Activated B cell treated with CpG ODN at 0.5 μM for 24 hours (primary cell): Measurements from ENCODE around the gene KRTAP5-7. TPM values are rescaled to one million over a fixed set of nuclear protein-coding genes. Genes with fewer than 3 reads are reported as not detected.

Experiments
- ATAC-seq: fragments of 200-7000 bp; cut with Tn5 transposase; one replicate; pipeline ENCODE4 v1.10.0; 2021; ENCODE audit warnings: low read depth, mild to moderate bottlenecking, moderate library complexity
- CTCF ChIA-PET: fragments of 350-600 bp; sonication (Branson Sonifier 250); formaldehyde crosslinking; loops from one replicate; lab custom pipeline; 2021; ENCODE audit warnings: antibody characterized with exemption; lab: Charles Lee
- POLR2A ChIA-PET: fragments of 350-600 bp; sonication (Branson Sonifier 250); formaldehyde crosslinking; loops from one replicate; lab custom pipeline; 2021; ENCODE audit warnings: antibody characterized with exemption; lab: Charles Lee
- DNase-seq: peaks from one replicate; pipeline ENCODE4 v3.0.0; 2022
- H3K27ac Mint-ChIP-seq: one replicate; pipeline ENCODE4 v1.8.0; 2020; ENCODE audit warnings: mixed read lengths
- H3K27me3 Mint-ChIP-seq: one replicate; pipeline ENCODE4 v1.8.0; 2021; ENCODE audit warnings: mixed read lengths
- H3K36me3 Mint-ChIP-seq: one replicate; pipeline ENCODE4 v1.8.0; 2021; ENCODE audit warnings: low read depth, mixed read lengths
- H3K4me1 Mint-ChIP-seq: one replicate; pipeline ENCODE4 v1.8.0; 2021; ENCODE audit warnings: mixed read lengths
- H3K4me3 Mint-ChIP-seq: one replicate; pipeline ENCODE4 v1.8.0; 2020; ENCODE audit warnings: mild to moderate bottlenecking, mixed read lengths
- H3K9me3 Mint-ChIP-seq: one replicate; pipeline ENCODE4 v1.8.0; 2020; ENCODE audit warnings: mixed read lengths
- intact Hi-C: fragments of 100-400 bp; cut with micrococcal nuclease; formaldehyde crosslinking; loops from one replicate; pipeline ENCODE4 v1.15.1; 2024
- total RNA-seq: library from RNA; stranded (reverse); gene quantifications from 2 replicates; pipeline ENCODE4 v1.2.3, GENCODE V29; 2022
- TF ChIP-seq, protein P1 (sequence below): fragments of 200-600 bp; IDR thresholded peaks from one replicate; pipeline ENCODE4 v1.8.0; 2022; ENCODE audit warnings: antibody characterized with exemption, mild to moderate bottlenecking

KRTAP5-7 gene
- total RNA-seq, 1 donor from 2014 or later: 0.49 TPM

DNA sequence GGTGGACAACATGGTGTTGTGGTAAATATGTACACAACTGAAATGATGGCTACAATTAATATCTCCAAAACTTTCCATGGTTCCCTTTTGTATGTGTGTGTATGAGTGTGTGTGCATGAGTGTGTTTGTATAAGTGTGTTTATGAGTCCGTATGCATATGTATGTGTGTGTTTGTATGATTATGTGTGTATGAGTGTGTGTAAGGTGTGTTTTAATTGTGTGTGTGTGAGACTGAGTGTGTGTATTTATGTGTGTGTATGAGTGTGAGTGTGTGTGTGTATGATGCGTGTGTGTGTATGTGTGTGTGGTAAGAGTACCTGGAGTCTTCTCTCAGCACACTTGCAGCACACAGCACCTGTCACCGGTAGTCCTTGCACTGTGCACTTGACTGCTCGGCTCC lies 29.0 kb downstream of the KRTAP5-7 start:
- H3K4me3 Mint-ChIP-seq: no peak overlapping the region
- H3K27ac Mint-ChIP-seq: no peak overlapping the region
- ChIA-PET POLR2A (no interaction called here), CTCF (no interaction called here)
- H3K4me1 Mint-ChIP-seq: no peaks in the 10 kb centered on the region
- no peaks in the 10 kb centered on the region for H3K36me3 Mint-ChIP-seq
- H3K27me3 Mint-ChIP-seq: peaks cover 16% of the 10 kb centered on the region
- intact Hi-C loops: no loop called here
- peaks cover 2% of the 10 kb centered on the region for H3K9me3 Mint-ChIP-seq
- TF ChIP-seq, protein P1, sequence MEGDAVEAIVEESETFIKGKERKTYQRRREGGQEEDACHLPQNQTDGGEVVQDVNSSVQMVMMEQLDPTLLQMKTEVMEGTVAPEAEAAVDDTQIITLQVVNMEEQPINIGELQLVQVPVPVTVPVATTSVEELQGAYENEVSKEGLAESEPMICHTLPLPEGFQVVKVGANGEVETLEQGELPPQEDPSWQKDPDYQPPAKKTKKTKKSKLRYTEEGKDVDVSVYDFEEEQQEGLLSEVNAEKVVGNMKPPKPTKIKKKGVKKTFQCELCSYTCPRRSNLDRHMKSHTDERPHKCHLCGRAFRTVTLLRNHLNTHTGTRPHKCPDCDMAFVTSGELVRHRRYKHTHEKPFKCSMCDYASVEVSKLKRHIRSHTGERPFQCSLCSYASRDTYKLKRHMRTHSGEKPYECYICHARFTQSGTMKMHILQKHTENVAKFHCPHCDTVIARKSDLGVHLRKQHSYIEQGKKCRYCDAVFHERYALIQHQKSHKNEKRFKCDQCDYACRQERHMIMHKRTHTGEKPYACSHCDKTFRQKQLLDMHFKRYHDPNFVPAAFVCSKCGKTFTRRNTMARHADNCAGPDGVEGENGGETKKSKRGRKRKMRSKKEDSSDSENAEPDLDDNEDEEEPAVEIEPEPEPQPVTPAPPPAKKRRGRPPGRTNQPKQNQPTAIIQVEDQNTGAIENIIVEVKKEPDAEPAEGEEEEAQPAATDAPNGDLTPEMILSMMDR: no peak
- DNase-seq: no peak
- no peak for ATAC-seq

DNA sequence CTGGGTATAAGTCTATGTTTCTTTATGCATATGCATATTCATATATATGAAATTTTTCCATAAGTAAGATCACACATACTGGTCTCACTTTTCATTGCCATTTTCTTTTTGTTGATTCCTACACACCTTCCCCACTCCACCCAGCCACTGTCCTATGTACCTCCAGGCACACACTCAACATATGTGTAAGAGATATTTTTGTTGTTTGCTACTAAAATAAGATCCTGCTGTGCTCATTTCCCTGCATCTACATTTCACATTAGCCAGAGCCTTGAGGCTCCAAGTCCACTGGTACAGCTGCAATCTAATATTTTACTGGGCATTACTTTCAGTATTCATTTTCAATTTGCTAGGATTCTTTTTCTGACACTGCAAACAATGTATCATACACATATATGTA lies 30.2 kb downstream of the KRTAP5-7 start:
- DNase-seq: no peak
- ATAC-seq: no peak
- no peak overlapping the region for H3K4me3 Mint-ChIP-seq
- H3K4me1 Mint-ChIP-seq: no peaks in the 10 kb centered on the region
- POLR2A ChIA-PET: no interaction called here
- CTCF ChIA-PET: no interaction called here
- TF ChIP-seq, protein P1: no peak
- no peaks in the 10 kb centered on the region for H3K36me3 Mint-ChIP-seq
- intact Hi-C loops: no loop called here
- peaks cover 21% of the 10 kb centered on the region for H3K27me3 Mint-ChIP-seq
- H3K27ac Mint-ChIP-seq: no peak overlapping the region
- peaks cover 2% of the 10 kb centered on the region for H3K9me3 Mint-ChIP-seq

DNA sequence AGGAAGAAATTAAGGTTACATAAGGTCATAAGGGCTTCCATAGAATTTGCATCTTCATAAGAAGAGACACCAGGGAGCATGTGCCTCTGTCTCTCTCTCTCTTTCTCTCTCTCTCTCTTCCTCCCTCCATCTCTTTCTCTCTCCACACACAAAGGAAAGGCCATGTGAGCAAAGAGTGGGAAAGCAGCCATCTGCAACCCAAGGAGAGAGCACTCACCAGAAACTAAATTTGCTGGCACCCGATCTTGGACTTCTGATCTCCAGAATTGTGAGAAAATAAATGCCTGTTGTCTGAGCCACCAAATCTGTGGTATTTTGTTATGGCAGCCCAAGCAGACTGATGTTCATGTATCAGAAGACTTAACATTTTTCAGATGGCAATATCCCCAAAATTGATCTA lies 31.9 kb downstream of the KRTAP5-7 start:
- H3K27me3 Mint-ChIP-seq: peaks cover 35% of the 10 kb centered on the region
- H3K9me3 Mint-ChIP-seq: peaks cover 2% of the 10 kb centered on the region
- no peak for DNase-seq
- no peaks in the 10 kb centered on the region for H3K4me1 Mint-ChIP-seq
- no peaks in the 10 kb centered on the region for H3K36me3 Mint-ChIP-seq
- H3K27ac Mint-ChIP-seq: no peak overlapping the region
- ChIA-PET CTCF (no interaction called here), POLR2A (no interaction called here)
- H3K4me3 Mint-ChIP-seq: no peak overlapping the region
- intact Hi-C loops: no loop called here
- TF ChIP-seq, protein P1: no peak
- ATAC-seq: no peak

DNA sequence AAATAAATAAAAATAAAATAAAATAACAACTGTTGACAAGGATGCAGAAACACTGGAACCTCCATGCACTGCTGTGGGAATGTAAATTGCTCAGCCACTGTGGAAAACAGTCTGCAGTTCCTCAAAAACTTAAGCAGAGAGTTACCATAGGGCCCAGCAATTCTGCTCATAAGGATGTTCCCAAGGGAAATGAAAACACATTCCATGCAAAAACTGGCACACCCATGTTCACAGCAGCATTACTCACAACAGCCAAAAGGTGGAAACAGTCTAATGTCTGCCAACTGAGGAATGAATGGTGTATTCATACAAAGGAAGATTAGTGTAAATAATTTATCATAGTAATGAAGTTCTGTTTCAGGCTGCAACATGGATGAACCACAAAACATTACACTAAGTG lies 35.1 kb downstream of the KRTAP5-7 start:
- TF ChIP-seq, protein P1: no peak
- CTCF ChIA-PET: no interaction called here
- H3K9me3 Mint-ChIP-seq: peaks cover 2% of the 10 kb centered on the region
- POLR2A ChIA-PET: no interaction called here
- H3K4me3 Mint-ChIP-seq: no peak overlapping the region
- no peaks in the 10 kb centered on the region for H3K4me1 Mint-ChIP-seq
- DNase-seq (no peak), ATAC-seq (no peak)
- no peak overlapping the region for H3K27ac Mint-ChIP-seq
- intact Hi-C loops: loop anchor here (5.0 kb wide), 1 partner anchor 745 kb away; no protein-coding TSS in a partner anchor
- H3K36me3 Mint-ChIP-seq: no peaks in the 10 kb centered on the region
- H3K27me3 Mint-ChIP-seq: peaks cover 45% of the 10 kb centered on the region

DNA sequence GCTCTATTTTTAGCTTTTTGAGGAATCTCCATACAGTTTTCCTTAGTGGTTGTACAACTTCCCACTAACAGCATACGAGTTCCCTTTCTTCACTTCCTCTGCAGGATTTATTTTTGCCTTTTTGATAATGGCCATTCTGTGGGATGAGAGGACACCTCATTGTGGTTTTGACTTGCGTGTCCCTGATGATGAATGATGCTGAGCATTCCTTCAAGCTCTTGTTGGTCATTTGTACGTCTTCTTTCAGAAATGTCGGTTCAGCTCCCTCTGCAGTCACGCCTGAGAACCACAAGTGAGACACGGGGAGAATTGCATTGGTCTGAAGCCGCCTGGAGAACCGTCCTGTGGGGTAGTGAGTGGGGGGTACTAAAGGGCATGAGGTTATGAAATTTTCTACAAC lies 36.3 kb downstream of the KRTAP5-7 start:
- Mint-ChIP-seq H3K36me3 (no peaks in the 10 kb centered on the region), H3K27ac (no peak overlapping the region), H3K27me3 (peaks cover 42% of the 10 kb centered on the region), H3K9me3 (peaks cover 2% of the 10 kb centered on the region), H3K4me3 (no peak overlapping the region), H3K4me1 (no peaks in the 10 kb centered on the region)
- TF ChIP-seq, protein P1: no peak
- DNase-seq (no peak), ATAC-seq (no peak)
- ChIA-PET CTCF (no interaction called here), POLR2A (no interaction called here)
- intact Hi-C loops: loop anchor here (5.0 kb wide), 1 partner anchor 746 kb away; no protein-coding TSS in a partner anchor
